ENCODE data around the gene LSG1.

Gene LSG1

GRCh38 chr3:194686816-194687637 is 15.0 kb upstream of the LSG1 start:
- DNase-seq: peak; percentile 26

- DNase-seq: no peak
Measured at GRCh38 chr3:194686414-194686815, 14.4 kb upstream of the LSG1 start.

- DNase-seq: peak; percentile 82
Measured at GRCh38 chr3:194685718-194686413, 13.9 kb upstream of the LSG1 start, which contains the start of gene FAM43A. FAM43A (plus strand) TSS chr3:194685883; CDS start chr3:194686827, 944 bp downstream.

GRCh38 chr3:194685065-194685717 is 13.2 kb upstream of the LSG1 start:
- DNase-seq: no peak

- no peak for DNase-seq
Measured at GRCh38 chr3:194683380-194683779, 11.4 kb upstream of the LSG1 start.

GRCh38 chr3:194682694-194683310 is 10.8 kb upstream of the LSG1 start:
- DNase-seq: peak; percentile 68

GRCh38 chr3:194682189-194682693 is 10.2 kb upstream of the LSG1 start:
- no peak for DNase-seq

GRCh38 chr3:194680888-194681615 is 9.1 kb upstream of the LSG1 start:
- DNase-seq: no peak

- DNase-seq: no peak
Measured at GRCh38 chr3:194676471-194676870, 4.5 kb upstream of the LSG1 start.

GRCh38 chr3:194675680-194676079 is 3.7 kb upstream of the LSG1 start:
- DNase-seq: no peak

- peak; percentile 27 for DNase-seq
Measured at GRCh38 chr3:194675081-194675640, 3.2 kb upstream of the LSG1 start.

- no peak for DNase-seq
Measured at GRCh38 chr3:194673761-194674160, 1.8 kb upstream of the LSG1 start.

- no peak for DNase-seq
Measured at GRCh38 chr3:194672876-194673275, 885 bp upstream of the LSG1 start.

GRCh38 chr3:194671511-194671899 is 486 bp downstream of the LSG1 start:
- DNase-seq: peak; percentile 42

- DNase-seq: no peak
Measured at GRCh38 chr3:194667363-194667762, 4.6 kb downstream of the LSG1 start.

- no peak for DNase-seq
Measured at GRCh38 chr3:194664857-194665256, 7.1 kb downstream of the LSG1 start.

- no peak for DNase-seq
Measured at GRCh38 chr3:194661946-194662345, 10.0 kb downstream of the LSG1 start.

- peak; percentile 14 for DNase-seq
Measured at GRCh38 chr3:194661374-194661773, 10.6 kb downstream of the LSG1 start.

GRCh38 chr3:194659778-194660177 is 12.2 kb downstream of the LSG1 start:
- no peak for DNase-seq

- no peak for DNase-seq
Measured at GRCh38 chr3:194658477-194659242, 13.3 kb downstream of the LSG1 start.

GRCh38 chr3:194657439-194657838 is 14.6 kb downstream of the LSG1 start:
- no peak for DNase-seq
